GM23338 (cell line): ENCODE results near the gene TMSB15A.

Source experiments
- CTCF ChIP-seq, 2 experiments: fragments of 200-600 bp in 1 of 2; sonication (generic) in 1 of 2; conservative IDR thresholded peaks; 2 replicates each; pipeline versions ENCODE4 v1.5.1 to v1.6.1; 2016 to 2017; ENCODE audit warnings: antibody characterized with exemption in 2 of 2, low read depth in 2 of 2, mild to moderate bottlenecking in 2 of 2, moderate library complexity in 1 of 2
- EZH2 ChIP-seq: fragments of 200-600 bp; sonication (generic); IDR thresholded peaks from one replicate; pipeline ENCODE4 v1.8.0; 2017; ENCODE audit warnings: antibody characterized with exemption, mild to moderate bottlenecking, low read depth; ENCODE audit not compliant: unreplicated experiment
- EZH2phosphoT487 ChIP-seq: fragments of 200-600 bp; sonication (generic); IDR thresholded peaks from one replicate; pipeline ENCODE4 v1.8.1; 2018; ENCODE audit warnings: antibody characterized with exemption; ENCODE audit not compliant: unreplicated experiment

- no peak for TF ChIP-seq EZH2phosphoT487
- TF ChIP-seq CTCF (conservative IDR thresholded peaks at IDR 0.05; ENCODE audit: low read depth in 2 of 2), result no peak
- TF ChIP-seq EZH2, result no peak
Measured at GRCh38 chrX:102535958-102536357, 19.4 kb upstream of the TMSB15A start.
